Measurements from ENCODE around the gene SMAD3.

The SMAD3 gene

GRCh38 chr15:67103021-67103420 is 37.6 kb downstream of the SMAD3 start:
- no peak overlapping the region for H3K4me3 ChIP-seq (ENCODE audit: low read depth, low read length)
- no peak for DNase-seq (ENCODE audit: low read depth)
- TF ChIP-seq CTCF (IDR thresholded peaks at IDR 0.05; ENCODE audit: insufficient read depth, low read depth, low read length, missing control alignments), result no peak

GRCh38 chr15:67103432-67103831 is 38.0 kb downstream of the SMAD3 start:
- no peak for DNase-seq (ENCODE audit: low read depth)
- no peak for TF ChIP-seq CTCF (IDR thresholded peaks at IDR 0.05; ENCODE audit: insufficient read depth, low read depth, low read length, missing control alignments)
- no peak overlapping the region for H3K4me3 ChIP-seq (ENCODE audit: low read depth, low read length)

- DNase-seq (ENCODE audit: low read depth), result no peak
- H3K4me3 ChIP-seq (ENCODE audit: low read depth, low read length), result no peak overlapping the region
- TF ChIP-seq CTCF (IDR thresholded peaks at IDR 0.05; ENCODE audit: insufficient read depth, low read depth, low read length, missing control alignments), result no peak
Measured at GRCh38 chr15:67103869-67104268, 38.5 kb downstream of the SMAD3 start.

GRCh38 chr15:67104510-67104909 is 39.1 kb downstream of the SMAD3 start:
- H3K4me3 ChIP-seq (ENCODE audit: low read depth, low read length), result no peak overlapping the region
- no peak for TF ChIP-seq CTCF (IDR thresholded peaks at IDR 0.05; ENCODE audit: insufficient read depth, low read depth, low read length, missing control alignments)
- no peak for DNase-seq (ENCODE audit: low read depth)

GRCh38 chr15:67105065-67105951 is 39.9 kb downstream of the SMAD3 start:
- TF ChIP-seq CTCF (IDR thresholded peaks at IDR 0.05; ENCODE audit: insufficient read depth, low read depth, low read length, missing control alignments), result no peak
- no peak overlapping the region for H3K4me3 ChIP-seq (ENCODE audit: low read depth, low read length)
- DNase-seq (ENCODE audit: low read depth), result no peak

GRCh38 chr15:67105991-67106763 is 40.8 kb downstream of the SMAD3 start:
- TF ChIP-seq CTCF (IDR thresholded peaks at IDR 0.05; ENCODE audit: insufficient read depth, low read depth, low read length, missing control alignments), result no peak
- DNase-seq (ENCODE audit: low read depth), result no peak
- no peak overlapping the region for H3K4me3 ChIP-seq (ENCODE audit: low read depth, low read length)

Data from GM12865 (cell line).